HG02840 (cell line): ENCODE results near the gene F12.

ENCODE experiments used
- ATAC-seq: cut with Tn5 transposase; IDR thresholded peaks from one replicate; pipeline ENCODE4 v1.9.1; 2021; ENCODE audit warnings: mild to moderate bottlenecking, moderate library complexity, moderate number of reproducible peaks; ENCODE audit not compliant: unreplicated experiment, low FRiP score

Gene F12

GRCh38 chr5:177372034-177372896, 37.1 kb downstream of the F12 start:
- ATAC-seq = no peak

GRCh38 chr5:177371120-177372033, 38.0 kb downstream of the F12 start:
- no peak for ATAC-seq

GRCh38 chr5:177370488-177371119, 38.8 kb downstream of the F12 start:
- no peak for ATAC-seq

- ATAC-seq = no peak
Measured at GRCh38 chr5:177369645-177370440, 39.5 kb downstream of the F12 start.

DNA sequence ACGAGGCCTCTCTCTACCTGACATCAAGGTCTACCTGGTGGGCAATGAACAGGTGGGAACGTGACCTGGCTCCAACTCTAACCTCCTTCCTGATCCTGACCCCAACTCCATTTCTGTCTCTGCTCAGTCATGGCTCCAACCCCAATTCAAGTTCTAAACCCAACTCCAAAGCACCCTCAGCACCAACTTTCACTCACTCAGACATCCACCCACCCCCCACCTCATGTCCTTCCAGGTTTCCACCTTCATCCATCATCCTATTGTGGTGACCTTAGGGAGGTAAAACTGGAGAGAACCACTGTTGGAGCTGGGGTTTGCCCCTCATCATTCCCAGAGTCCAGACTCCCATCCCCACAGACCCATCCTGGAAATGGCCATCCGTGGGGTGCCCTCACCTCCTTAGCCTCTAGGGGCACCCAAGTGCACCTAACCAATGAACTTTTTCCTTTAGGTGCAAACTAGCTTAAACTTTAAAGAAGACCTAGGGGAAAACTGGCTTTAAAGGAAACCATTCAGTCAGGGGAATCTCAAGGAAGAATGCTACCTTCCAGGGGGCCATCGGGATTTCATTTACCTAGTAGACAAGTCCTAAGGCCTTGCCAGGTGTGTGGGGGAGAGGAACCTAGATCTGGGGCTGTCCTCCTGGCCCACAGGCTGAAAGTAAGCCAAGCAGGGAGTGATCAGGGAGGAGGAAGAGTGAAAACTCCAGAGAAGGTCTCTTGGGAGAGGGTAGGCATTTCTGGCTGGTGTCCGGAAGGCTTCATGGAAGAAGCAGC, 40.3 kb downstream of the F12 start:
- ATAC-seq = no peak

GRCh38 chr5:177367981-177368868, 41.1 kb downstream of the F12 start:
- no peak for ATAC-seq

DNA sequence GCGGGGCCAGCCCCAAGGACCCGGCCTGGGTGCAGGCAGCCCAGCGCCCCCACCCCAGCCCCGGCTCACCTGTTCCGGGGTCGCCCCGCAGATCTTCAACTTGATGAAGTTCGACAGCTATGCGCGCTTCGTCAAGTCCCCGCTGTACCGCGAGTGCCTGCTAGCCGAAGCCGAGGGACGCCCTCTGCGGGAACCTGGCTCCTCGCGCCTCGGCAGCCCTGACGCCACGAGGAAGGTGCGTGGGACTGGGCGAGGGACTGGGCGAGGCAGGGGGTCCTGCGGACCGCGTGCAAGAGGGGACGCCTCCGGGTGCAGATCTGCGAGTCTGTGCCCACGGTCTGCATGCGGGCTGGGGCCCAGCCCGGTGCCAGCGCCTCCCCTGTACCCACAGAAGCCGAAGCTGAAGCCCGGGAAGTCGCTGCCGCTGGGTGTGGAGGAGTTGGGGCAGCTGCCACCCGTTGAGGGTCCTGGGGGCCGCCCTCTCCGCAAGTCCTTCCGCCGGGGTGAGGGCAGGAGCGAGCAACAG, 42.0 kb downstream of the F12 start:
- no peak for ATAC-seq

- no peak for ATAC-seq
Measured at GRCh38 chr5:177366528-177367322, 42.6 kb downstream of the F12 start.

DNA sequence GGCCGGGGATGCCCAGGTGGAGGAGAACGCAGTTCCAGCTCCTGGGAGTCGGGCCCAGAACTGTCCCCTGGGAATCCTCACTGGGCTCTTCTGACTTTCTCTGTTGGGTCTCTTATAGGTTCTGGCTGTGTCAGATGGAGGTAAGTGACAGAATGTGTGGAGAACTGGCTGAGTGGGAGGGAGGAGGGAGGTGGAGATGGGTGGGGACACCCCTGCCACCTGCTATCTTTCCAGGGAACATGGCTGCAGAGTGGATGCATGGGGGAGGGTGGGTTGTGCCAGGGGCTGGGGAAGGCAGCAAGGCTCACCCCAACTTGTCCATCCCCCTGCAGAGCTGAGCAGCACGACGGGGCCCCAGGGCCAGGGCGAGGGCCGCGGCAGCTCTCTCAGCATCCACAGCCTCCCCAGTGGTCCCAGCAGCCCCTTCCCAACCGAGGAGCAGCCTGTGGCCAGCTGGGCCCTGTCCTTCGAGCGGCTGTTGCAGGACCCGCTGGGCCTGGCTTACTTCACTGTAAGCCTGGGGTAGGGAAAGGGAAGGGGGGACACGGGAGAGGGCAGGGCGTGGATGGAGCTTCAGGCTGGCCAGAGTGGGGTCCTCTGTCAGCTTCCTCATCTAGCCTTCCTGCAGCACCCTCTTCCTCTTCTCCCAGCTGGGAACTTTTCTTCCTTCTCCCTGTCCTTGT, 43.4 kb downstream of the F12 start:
- no peak for ATAC-seq

- ATAC-seq = no peak
Measured at GRCh38 chr5:177364159-177364962, 45.0 kb downstream of the F12 start.

DNA sequence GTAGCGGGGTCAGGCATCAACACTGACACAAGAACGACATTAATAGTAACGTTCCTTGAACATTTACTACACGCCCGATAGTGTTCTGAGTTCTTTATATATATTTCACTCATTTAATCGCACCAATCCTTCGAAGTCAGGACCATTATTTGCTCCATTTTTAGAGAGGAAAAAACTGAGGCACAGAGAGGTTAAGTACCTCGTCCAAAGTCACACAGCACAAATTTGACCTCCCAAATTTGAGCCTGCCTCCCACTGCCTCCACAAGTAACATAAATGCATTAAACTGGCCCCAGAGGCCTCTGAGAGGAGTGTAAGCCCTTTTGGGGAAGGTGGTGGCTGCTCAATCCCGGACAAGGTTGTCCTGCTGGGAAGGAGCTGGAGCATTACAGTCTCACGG, 45.8 kb downstream of the F12 start:
- ATAC-seq = no peak

DNA sequence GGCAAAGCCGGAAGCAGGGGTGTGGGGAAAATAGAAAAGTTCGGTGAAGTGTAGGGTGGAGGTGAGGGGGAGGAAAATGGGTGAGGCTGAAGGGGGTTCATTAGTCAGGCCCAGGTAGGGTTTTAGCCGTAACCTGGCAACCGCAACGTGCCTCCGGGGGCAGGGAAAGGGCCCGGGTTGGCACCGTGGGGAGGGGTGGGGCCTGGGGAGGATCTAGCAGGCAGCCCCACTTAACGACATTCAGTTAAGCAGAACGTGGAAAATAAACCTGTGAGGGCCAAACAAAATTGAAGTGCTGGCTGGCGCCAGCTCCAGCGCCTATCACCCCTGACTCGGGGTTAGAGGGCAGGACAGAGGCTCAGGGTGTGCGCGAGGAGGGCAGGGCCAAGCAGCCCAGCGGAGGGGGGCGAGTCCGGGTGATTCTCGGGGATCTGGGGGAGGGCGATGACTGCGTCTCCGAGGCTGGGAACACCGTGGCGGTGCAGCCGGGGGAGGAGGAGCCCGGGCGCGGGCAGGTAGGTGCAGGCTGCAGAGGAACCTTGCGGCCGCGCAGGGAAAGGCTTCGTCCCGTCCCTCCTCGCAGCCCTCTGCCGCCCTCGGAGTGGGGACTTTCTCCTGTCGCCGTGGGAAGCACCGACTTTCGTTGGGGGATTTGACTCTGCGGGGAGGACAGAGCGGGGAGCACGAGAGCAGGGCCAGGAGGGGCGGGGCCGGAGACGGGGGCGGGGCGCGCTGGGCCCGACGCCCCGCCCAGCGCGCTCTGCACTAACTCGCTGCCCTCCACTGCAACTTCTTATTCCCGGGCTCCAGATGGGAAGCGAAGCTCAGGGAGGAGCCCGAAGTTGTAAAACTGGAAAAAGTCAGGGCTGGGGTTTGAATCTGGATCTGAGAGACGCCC, 46.5 kb downstream of the F12 start:
- ATAC-seq = no peak

DNA sequence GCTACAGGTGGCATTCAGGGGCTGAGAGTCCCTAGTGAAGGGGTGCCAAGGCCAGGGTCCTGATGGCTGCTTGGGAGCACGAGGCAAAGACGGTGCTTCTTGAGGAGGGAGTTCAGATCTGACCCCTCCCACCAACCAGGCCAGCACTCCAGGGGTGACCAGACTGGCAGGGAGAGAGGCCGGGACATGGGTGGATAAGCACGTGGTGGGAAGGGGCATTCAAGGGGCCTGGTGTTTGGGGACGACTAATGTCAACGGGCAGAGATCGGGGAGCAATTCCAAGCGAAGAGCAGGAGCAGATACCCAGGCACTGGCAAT, 47.1 kb downstream of the F12 start:
- ATAC-seq = no peak

DNA sequence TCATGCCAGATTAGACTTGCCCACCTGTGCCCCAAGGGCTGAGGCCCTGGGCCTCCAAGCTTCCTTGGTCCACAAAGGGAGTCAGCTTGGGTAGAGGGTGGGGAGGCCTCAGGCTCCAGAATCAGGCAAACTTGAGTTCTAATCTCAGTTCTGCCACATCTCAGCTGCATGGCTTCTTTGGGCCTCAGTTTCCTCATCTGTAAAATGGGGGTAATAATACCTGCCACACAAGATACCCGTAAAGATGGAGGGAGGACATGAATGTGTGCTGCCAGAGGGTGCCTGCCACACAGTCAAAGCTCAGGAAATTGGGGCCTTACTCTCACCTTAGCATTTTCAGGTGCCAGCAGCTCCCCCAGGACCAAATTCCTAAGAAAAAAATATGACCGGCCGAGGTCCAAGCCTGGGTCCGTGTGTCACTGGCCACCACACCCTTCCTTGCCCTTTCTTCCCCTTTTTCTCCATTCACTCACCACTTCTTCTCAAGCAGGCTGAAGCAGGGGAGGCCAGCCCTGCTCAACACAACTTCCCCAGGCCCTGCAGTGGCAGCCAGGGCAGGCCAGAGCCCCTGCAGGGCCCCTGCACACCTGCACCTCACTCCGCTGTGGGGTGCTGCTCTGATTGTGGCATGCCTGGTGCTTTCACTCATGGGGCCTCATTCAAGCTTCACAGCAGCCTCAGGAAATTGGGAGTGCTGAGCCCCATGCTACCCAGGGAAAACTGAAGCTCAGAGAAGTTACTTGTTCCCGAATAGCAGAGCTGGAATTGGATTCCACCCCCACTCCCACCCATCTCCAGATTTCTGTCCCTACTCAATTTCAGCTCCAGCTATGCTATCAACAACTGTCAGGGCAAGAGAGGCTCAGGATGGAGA, 47.7 kb downstream of the F12 start:
- no peak for ATAC-seq
